Esophagus muscularis mucosa (tissue), 4 donors: ENCODE measurements around the gene RXRB.

Experiments
- EP300 ChIP-seq: sonication (generic); formaldehyde crosslinking; IDR thresholded peaks from one replicate; pipeline ENCODE4 v1.6.1; 2017; ENCODE audit warnings: antibody characterized with exemption
- POLR2A ChIP-seq: fragments of 450-650 bp; IDR thresholded peaks from one replicate; pipeline ENCODE4 v1.6.1; 2017; ENCODE audit warnings: antibody characterized with exemption, moderate library complexity, mild to moderate bottlenecking, low read depth
- POLR2AphosphoS5 ChIP-seq, 2 donors: sonication (generic); formaldehyde crosslinking; IDR thresholded peaks; one replicate each; pipeline ENCODE4 v1.6.1; 2017; ENCODE audit warnings: antibody characterized with exemption in 2 of 2
- TF ChIP-seq, protein P1 (sequence below), 3 experiments: fragments of 200-600 bp in 2 of 3; fragments of 450-650 bp in 1 of 3; sonication (generic) in 2 of 3; IDR thresholded peaks; one replicate each; pipeline ENCODE4 v1.5.1; 2017 to 2019; ENCODE audit warnings: antibody characterized with exemption in 3 of 3, mild to moderate bottlenecking in 2 of 3, moderate library complexity in 1 of 3

GRCh38 chr6:33201935-33202334 is 1.5 kb upstream of the RXRB start:
- TF ChIP-seq, protein P1, sequence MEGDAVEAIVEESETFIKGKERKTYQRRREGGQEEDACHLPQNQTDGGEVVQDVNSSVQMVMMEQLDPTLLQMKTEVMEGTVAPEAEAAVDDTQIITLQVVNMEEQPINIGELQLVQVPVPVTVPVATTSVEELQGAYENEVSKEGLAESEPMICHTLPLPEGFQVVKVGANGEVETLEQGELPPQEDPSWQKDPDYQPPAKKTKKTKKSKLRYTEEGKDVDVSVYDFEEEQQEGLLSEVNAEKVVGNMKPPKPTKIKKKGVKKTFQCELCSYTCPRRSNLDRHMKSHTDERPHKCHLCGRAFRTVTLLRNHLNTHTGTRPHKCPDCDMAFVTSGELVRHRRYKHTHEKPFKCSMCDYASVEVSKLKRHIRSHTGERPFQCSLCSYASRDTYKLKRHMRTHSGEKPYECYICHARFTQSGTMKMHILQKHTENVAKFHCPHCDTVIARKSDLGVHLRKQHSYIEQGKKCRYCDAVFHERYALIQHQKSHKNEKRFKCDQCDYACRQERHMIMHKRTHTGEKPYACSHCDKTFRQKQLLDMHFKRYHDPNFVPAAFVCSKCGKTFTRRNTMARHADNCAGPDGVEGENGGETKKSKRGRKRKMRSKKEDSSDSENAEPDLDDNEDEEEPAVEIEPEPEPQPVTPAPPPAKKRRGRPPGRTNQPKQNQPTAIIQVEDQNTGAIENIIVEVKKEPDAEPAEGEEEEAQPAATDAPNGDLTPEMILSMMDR (IDR thresholded peaks at IDR 0.05), result no peak
- TF ChIP-seq POLR2A (no peak), EP300 (no peak), POLR2AphosphoS5 (IDR thresholded peaks at IDR 0.05) (no peak)
